H1 (cell line): ENCODE results near the gene DNAH1. TPM values are rescaled to one million over a fixed set of nuclear protein-coding genes. Genes with fewer than 3 reads are reported as not detected.

Experiments
- CTCF ChIA-PET: fragments of 300-600 bp; sonication (Branson Sonifier 250); formaldehyde crosslinking; loops from one replicate; lab custom pipeline; 2021; ENCODE audit not compliant: partially characterized antibody; lab: Charles Lee
- POLR2A ChIA-PET: fragments of 300-600 bp; sonication (Branson Sonifier 250); formaldehyde crosslinking; loops from one replicate; lab custom pipeline; 2021; ENCODE audit warnings: inconsistent platforms; ENCODE audit not compliant: partially characterized antibody; lab: Charles Lee
- DNase-seq, 2 experiments: peaks; one replicate each; pipeline versions ENCODE4 v3.0.0 to v3.0.0-alpha.2; 2010 to 2022; ENCODE audit warnings: low spot score in 2 of 2, low read depth in 1 of 2, mixed read lengths in 1 of 2
- FAIRE-seq: peaks from 2 replicates; lab custom pipeline; 2011; peaks lifted over from hg19 to GRCh38; lab: Jason Lieb, UNC
- H2AFZ ChIP-seq: 2 replicates; pipeline ENCODE4 v1.8.1; 2012; ENCODE audit warnings: low read length, inconsistent platforms
- H2AK5ac ChIP-seq: 2 replicates; pipeline ENCODE4 v1.6.1; 2013; ENCODE audit warnings: low read depth, low read length
- H2BK120ac ChIP-seq: replicated peaks from 2 replicates; pipeline ENCODE3; 2013; ENCODE audit warnings: low read depth, low read length, inconsistent platforms
- H2BK12ac ChIP-seq: 2 replicates; pipeline ENCODE4 v1.6.1; 2013; ENCODE audit warnings: low read depth, low read length
- H2BK15ac ChIP-seq: 2 replicates; pipeline ENCODE4 v1.6.1; 2013; ENCODE audit warnings: low read length
- H2BK20ac ChIP-seq: 2 replicates; pipeline ENCODE4 v1.6.1; 2013; ENCODE audit warnings: low read length
- H2BK5ac ChIP-seq: 2 replicates; pipeline ENCODE4 v1.6.1; 2013; ENCODE audit warnings: low read depth, low read length
- H3K14ac ChIP-seq: 2 replicates; pipeline ENCODE4 v1.6.1; 2013; ENCODE audit warnings: inconsistent platforms; ENCODE audit not compliant: insufficient read length
- H3K18ac ChIP-seq: 2 replicates; pipeline ENCODE4 v1.6.1; 2013; ENCODE audit warnings: low read length; ENCODE audit errors: extremely low read depth
- H3K23ac ChIP-seq: 2 replicates; pipeline ENCODE4 v1.6.1; 2013; ENCODE audit warnings: inconsistent platforms; ENCODE audit not compliant: insufficient read length
- H3K23me2 ChIP-seq: 2 replicates; pipeline ENCODE4 v1.6.1; 2013; ENCODE audit warnings: low read depth, low read length
- H3K27ac ChIP-seq: 2 replicates; pipeline ENCODE4 v1.6.1; 2011; ENCODE audit warnings: low read depth, low read length, inconsistent platforms
- H3K27me3 ChIP-seq, 4 experiments: replicated peaks in 1 of 4; 1 replicate in 1 of 4; 2 replicates in 3 of 4; pipeline versions ENCODE4 v1.6.1 to v1.8.1; 2011 to 2013; ENCODE audit warnings: low read length in 3 of 4, mild to moderate bottlenecking in 3 of 4, inconsistent platforms in 2 of 4, mixed read lengths in 2 of 4, moderate library complexity in 1 of 4; ENCODE audit not compliant: control insufficient read depth in 3 of 4, insufficient read depth in 3 of 4; ENCODE audit errors: extremely low read depth in 1 of 4
- H3K36me3 ChIP-seq, 4 experiments: 2 replicates each; pipeline versions ENCODE4 v1.6.1 to v1.8.1; 2011 to 2013; ENCODE audit warnings: mild to moderate bottlenecking in 4 of 4, low read length in 3 of 4, moderate library complexity in 2 of 4, control low read depth in 1 of 4, inconsistent platforms in 1 of 4; ENCODE audit not compliant: insufficient read depth in 4 of 4, control insufficient read depth in 2 of 4
- H3K4ac ChIP-seq: replicated peaks from 2 replicates; pipeline ENCODE3; 2013; ENCODE audit warnings: low read length, low read depth, mixed read lengths, inconsistent platforms; ENCODE audit not compliant: insufficient read length
- H3K4me1 ChIP-seq, 4 experiments: replicated peaks in 1 of 4; 1 replicate in 1 of 4; 2 replicates in 3 of 4; pipeline versions ENCODE4 v1.6.1 to v1.8.1; 2011 to 2013; ENCODE audit warnings: low read length in 3 of 4, inconsistent platforms in 2 of 4, mixed read lengths in 1 of 4; ENCODE audit not compliant: insufficient read depth in 4 of 4, control insufficient read depth in 3 of 4
- H3K4me2 ChIP-seq, 2 experiments: 2 replicates each; pipeline versions ENCODE4 v1.6.1 to v1.8.1; 2011 to 2013; ENCODE audit warnings: low read depth in 2 of 2, low read length in 2 of 2, control low read depth in 1 of 2, inconsistent platforms in 1 of 2, mild to moderate bottlenecking in 1 of 2; ENCODE audit not compliant: insufficient read depth in 1 of 2
- H3K4me3 ChIP-seq, 4 experiments: fragments of 200-600, 300-600 bp in 1 of 4; sonication (generic), shearing (Covaris generic), sonication (Bioruptor Twin) in 1 of 4; 2 replicates each; pipeline versions ENCODE4 v1.5.1 to v1.8.1; 2011 to 2016; ENCODE audit warnings: low read length in 4 of 4, low read depth in 3 of 4, control low read depth in 2 of 4, inconsistent platforms in 2 of 4, mild to moderate bottlenecking in 2 of 4, mixed read lengths in 1 of 4, moderate library complexity in 1 of 4; ENCODE audit not compliant: insufficient read depth in 2 of 4; ENCODE audit errors: extremely low read depth in 1 of 4
- H3K56ac ChIP-seq: replicated peaks from 2 replicates; pipeline ENCODE3; 2013; ENCODE audit warnings: low read depth, mild to moderate bottlenecking, mixed read lengths, low read length, inconsistent platforms; ENCODE audit not compliant: insufficient read length
- H3K79me1 ChIP-seq: 2 replicates; pipeline ENCODE4 v1.6.1; 2013; ENCODE audit warnings: low read depth, low read length, control low read depth
- H3K79me2 ChIP-seq, 2 experiments: 2 replicates each; pipeline versions ENCODE4 v1.6.1 to v1.8.1; 2012 to 2013; ENCODE audit warnings: low read length in 2 of 2, mild to moderate bottlenecking in 2 of 2, inconsistent platforms in 1 of 2; ENCODE audit not compliant: insufficient read depth in 2 of 2, control insufficient read depth in 1 of 2
- H3K9ac ChIP-seq, 4 experiments: replicated peaks in 1 of 4; 1 replicate in 1 of 4; 2 replicates in 3 of 4; pipeline versions ENCODE4 v1.6.1 to v1.8.1; 2011 to 2013; ENCODE audit warnings: low read depth in 3 of 4, low read length in 3 of 4, control low read depth in 2 of 4, mild to moderate bottlenecking in 2 of 4, moderate library complexity in 2 of 4, inconsistent platforms in 1 of 4; ENCODE audit errors: extremely low read depth in 1 of 4
- H3K9me3 ChIP-seq, 2 experiments: 2 replicates each; pipeline versions ENCODE4 v1.6.1 to v1.8.1; 2012 to 2013; ENCODE audit warnings: mild to moderate bottlenecking in 2 of 2, moderate library complexity in 2 of 2, control low read depth in 1 of 2, inconsistent platforms in 1 of 2, low read depth in 1 of 2, low read length in 1 of 2, mixed read lengths in 1 of 2; ENCODE audit not compliant: insufficient read depth in 2 of 2
- H4K20me1 ChIP-seq, 2 experiments: replicated peaks in 1 of 2; 2 replicates each; pipeline versions ENCODE3 to v1.8.1; 2011 to 2013; ENCODE audit warnings: inconsistent platforms in 2 of 2, low read length in 2 of 2, mild to moderate bottlenecking in 1 of 2; ENCODE audit not compliant: insufficient read depth in 2 of 2, control insufficient read depth in 1 of 2
- H4K5ac ChIP-seq: 2 replicates; pipeline ENCODE4 v1.6.1; 2013; ENCODE audit warnings: low read length, low read depth, mixed read lengths, inconsistent platforms; ENCODE audit not compliant: insufficient read length
- H4K8ac ChIP-seq: 2 replicates; pipeline ENCODE4 v1.8.0; 2013; ENCODE audit warnings: mild to moderate bottlenecking, moderate library complexity, low read length, inconsistent platforms; ENCODE audit not compliant: insufficient read depth; ENCODE audit errors: extremely low read depth
- H4K91ac ChIP-seq: replicated peaks from 2 replicates; pipeline ENCODE3; 2013; ENCODE audit warnings: low read length, mixed read lengths, inconsistent platforms; ENCODE audit not compliant: insufficient read length
- ASH2L ChIP-seq: fragments of 200-600, 300-600 bp; sonication (generic); IDR thresholded peaks from one replicate; pipeline ENCODE4 v1.7.1; 2017; ENCODE audit warnings: low read length
- KDM5A ChIP-seq: fragments of 200-600 bp; IDR thresholded peaks from 2 replicates; pipeline ENCODE4 v1.7.1; 2012; ENCODE audit warnings: mild to moderate bottlenecking, low read length, inconsistent platforms, mixed read lengths
- WGBS, 2 experiments: shearing (Covaris generic) in 1 of 2; methylation state at CpG; one replicate each; pipeline versions ENCODE4 v1.1.6 to v1.1.7; 2013 to 2015; ENCODE audit warnings: low lambda C conversion rate in 2 of 2, mixed read lengths in 2 of 2, inconsistent platforms in 1 of 2, low coverage in 1 of 2, missing lambda C conversion rate in 1 of 2; ENCODE audit not compliant: insufficient replicate concordance in 2 of 2, insufficient coverage in 1 of 2, insufficient read length in 1 of 2; ENCODE audit errors: extremely low coverage in 1 of 2, missing lambda C conversion rate in 1 of 2; 5-methylcytosine and 5-hydroxymethylcytosine counted together
- polyA plus RNA-seq, 7 experiments: library from polyadenylated mRNA; depleted of rRNA in 3 of 7; stranded (reverse) in 5 of 7; unstranded in 2 of 7; fragments of >200 nt in 5 of 7; fragments of 200-250 nt in 2 of 7; gene quantifications; 1 replicate in 5 of 7; 2 replicates in 1 of 7; 4 replicates in 1 of 7; pipeline versions ENCODE4 v1.2.1 to v1.2.3, GENCODE V29; 2011 to 2013; ENCODE audit warnings: missing spikeins in 2 of 7, mixed read lengths in 2 of 7
- total RNA-seq: library from RNA; stranded (reverse); fragmentation: NEBNext Ultra II Directional; extraction: Animal tissue kit (Norgen Biotek cat#: 25700); gene quantifications from 2 replicates; pipeline ENCODE4 v1.2.1, GENCODE V29; 2021

DNAH1 gene
- total and polyA plus RNA-seq, 2 of the 8 experiments (the other 6 are each of a cell fraction or from before 2014, with no cell fraction given) = 1.0 to 1.5 TPM

GRCh38 chr3:52350981-52351761, 35.1 kb downstream of the DNAH1 start:
- Histone ChIP-seq H3K4me2 (no peak overlapping the region), H4K8ac (no peak overlapping the region), H4K5ac (no peak overlapping the region), H2AK5ac (no peak overlapping the region), H4K20me1 (no peaks in the 10 kb centered on the region), H2AFZ (no peak overlapping the region), H3K27ac (no peak overlapping the region), H2BK120ac (no peak overlapping the region), H4K91ac (no peak overlapping the region), H2BK15ac (no peak overlapping the region), H2BK20ac (no peak overlapping the region), H3K79me2 (no peaks in the 10 kb centered on the region), H3K4me3 (no peak overlapping the region), H3K18ac (no peak overlapping the region), H3K23ac (no peak overlapping the region), H3K36me3 (no peaks in the 10 kb centered on the region), H3K9me3 (no peaks in the 10 kb centered on the region), H3K4me1 (no peaks in the 10 kb centered on the region), H3K56ac (no peak overlapping the region), H3K9ac (no peak overlapping the region), H3K4ac (no peak overlapping the region), H3K14ac (no peak overlapping the region), H3K23me2 (no peaks in the 10 kb centered on the region), H2BK5ac (no peak overlapping the region), H3K27me3 (no peaks in the 10 kb centered on the region), H3K79me1 (no peaks in the 10 kb centered on the region), H2BK12ac (no peak overlapping the region)
- no peak for TF ChIP-seq KDM5A
- TF ChIP-seq ASH2L = no peak
- 91% methylated on average over 7 of the region's 11 CpGs; no CpG with 5 or more reads in 1 of the 2 experiments for WGBS, 2 experiments
- ChIA-PET CTCF (interaction anchor here (0.6 to 10.8 kb wide), 11 partner anchors 11 to 289 kb away, joined by 3 to 99 read pairs (median 8); no protein-coding TSS in a partner anchor), POLR2A (interaction anchor here (1.1 to 2.6 kb wide), 4 partner anchors 8 to 56 kb away, joined by 3 to 8 read pairs (median 4); no protein-coding TSS in a partner anchor)
- DNase-seq (no peak), FAIRE-seq (no peak)
